ENCODE results near the gene TBL3. TPM values are rescaled to one million over a fixed set of nuclear protein-coding genes. Genes with fewer than 3 reads are reported as not detected.

TBL3 gene
- total and polyA plus RNA-seq, 4 donors: 12.5 to 24.3 (median 14.2) TPM

DNA sequence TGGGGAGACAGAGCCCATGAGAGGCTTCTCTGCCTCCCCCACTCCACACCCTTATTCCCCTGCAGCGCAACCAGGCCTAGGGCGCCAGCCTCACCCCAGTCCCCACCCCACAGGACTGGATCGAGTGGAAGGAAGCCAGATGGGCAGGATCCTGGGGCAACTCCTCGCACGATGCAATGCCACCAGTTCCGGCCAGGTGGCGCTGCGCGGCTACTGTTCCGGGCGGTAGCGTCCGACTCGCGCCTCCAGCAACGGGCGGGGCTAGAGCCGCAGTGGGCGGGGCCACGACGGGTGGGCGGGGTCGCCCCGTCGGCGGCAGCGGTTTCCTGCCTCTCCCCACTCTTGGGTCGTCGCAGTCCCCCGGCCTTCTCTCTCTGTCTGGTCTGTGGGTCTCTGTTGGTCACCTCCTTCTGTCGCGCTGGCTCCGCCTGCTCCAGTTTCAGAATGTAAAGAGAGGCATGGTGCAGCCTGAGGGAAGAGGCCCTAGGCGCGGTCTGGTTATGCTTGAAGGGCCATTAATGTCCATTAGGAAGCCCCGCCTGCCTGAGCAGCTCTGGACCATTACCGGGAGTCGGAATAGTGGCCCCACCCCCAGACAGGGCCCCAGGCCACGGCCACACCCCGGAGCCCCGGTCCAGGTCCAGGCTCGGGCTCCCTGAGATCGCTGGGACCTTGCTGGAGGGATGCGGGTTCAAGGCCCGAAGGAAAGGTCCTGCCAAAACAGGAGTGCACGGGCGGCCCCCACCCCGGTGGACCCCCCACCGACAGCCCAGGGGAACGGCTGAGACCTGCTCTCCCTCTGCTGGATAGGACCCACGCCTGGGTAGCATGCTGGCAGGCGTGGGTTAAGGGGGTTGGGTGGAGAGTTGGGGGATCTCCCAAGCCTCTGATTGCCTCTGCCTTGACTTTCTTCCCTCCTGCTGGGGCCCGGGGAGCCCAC, 51.5 kb downstream of the TBL3 start (continued):
- TF ChIP-seq GABPA (IDR thresholded peaks at IDR 0.05 in 1 of 2, conservative IDR thresholded peaks at IDR 0.05 in 1 of 2) (peak in 1 of 2 donors; percentile 15), HNF4G (IDR thresholded peaks at IDR 0.05) (no peak), HNF4A (conservative IDR thresholded peaks at IDR 0.05) (no peak), NR2F2 (IDR thresholded peaks at IDR 0.05) (no peak), EGR1 (IDR thresholded peaks at IDR 0.05; ENCODE audit: low read depth in 2 of 2) (no peak)
- TF ChIP-seq, protein P1, sequence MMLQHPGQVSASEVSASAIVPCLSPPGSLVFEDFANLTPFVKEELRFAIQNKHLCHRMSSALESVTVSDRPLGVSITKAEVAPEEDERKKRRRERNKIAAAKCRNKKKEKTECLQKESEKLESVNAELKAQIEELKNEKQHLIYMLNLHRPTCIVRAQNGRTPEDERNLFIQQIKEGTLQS (IDR thresholded peaks at IDR 0.05): no peak
- TF ChIP-seq, protein P2, sequence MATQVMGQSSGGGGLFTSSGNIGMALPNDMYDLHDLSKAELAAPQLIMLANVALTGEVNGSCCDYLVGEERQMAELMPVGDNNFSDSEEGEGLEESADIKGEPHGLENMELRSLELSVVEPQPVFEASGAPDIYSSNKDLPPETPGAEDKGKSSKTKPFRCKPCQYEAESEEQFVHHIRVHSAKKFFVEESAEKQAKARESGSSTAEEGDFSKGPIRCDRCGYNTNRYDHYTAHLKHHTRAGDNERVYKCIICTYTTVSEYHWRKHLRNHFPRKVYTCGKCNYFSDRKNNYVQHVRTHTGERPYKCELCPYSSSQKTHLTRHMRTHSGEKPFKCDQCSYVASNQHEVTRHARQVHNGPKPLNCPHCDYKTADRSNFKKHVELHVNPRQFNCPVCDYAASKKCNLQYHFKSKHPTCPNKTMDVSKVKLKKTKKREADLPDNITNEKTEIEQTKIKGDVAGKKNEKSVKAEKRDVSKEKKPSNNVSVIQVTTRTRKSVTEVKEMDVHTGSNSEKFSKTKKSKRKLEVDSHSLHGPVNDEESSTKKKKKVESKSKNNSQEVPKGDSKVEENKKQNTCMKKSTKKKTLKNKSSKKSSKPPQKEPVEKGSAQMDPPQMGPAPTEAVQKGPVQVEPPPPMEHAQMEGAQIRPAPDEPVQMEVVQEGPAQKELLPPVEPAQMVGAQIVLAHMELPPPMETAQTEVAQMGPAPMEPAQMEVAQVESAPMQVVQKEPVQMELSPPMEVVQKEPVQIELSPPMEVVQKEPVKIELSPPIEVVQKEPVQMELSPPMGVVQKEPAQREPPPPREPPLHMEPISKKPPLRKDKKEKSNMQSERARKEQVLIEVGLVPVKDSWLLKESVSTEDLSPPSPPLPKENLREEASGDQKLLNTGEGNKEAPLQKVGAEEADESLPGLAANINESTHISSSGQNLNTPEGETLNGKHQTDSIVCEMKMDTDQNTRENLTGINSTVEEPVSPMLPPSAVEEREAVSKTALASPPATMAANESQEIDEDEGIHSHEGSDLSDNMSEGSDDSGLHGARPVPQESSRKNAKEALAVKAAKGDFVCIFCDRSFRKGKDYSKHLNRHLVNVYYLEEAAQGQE (IDR thresholded peaks at IDR 0.05): no peak

DNA sequence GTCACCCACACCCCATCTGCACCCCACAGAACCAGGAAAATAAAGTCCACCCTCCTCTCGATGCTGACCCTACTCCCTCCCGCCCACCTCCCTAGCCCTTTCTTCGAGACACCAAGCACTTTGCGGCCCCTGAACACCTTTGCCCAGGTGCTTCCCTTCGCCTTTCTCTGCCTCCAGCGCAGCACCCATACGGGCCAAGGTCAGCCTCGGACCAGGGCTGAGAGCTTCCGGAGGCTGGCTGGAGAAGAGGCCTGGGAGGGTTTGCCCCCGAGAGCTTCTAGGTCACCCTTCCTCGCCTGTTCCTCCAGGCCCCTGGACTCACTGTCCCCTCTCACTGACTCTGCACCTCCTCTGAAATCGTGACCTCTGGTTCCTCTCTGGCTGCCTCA, 52.2 kb downstream of the TBL3 start:
- TF ChIP-seq NR2F2 (IDR thresholded peaks at IDR 0.05) (peak; percentile 46), YY1 (IDR thresholded peaks at IDR 0.05) (no peak)
- H3K27me3 ChIP-seq (ENCODE audit: control insufficient read depth in 4 of 4, insufficient read depth in 4 of 4, low read length in 3 of 4): no peaks in the 10 kb centered on the region
- no peaks in the 10 kb centered on the region for H3K36me3 ChIP-seq (ENCODE audit: control insufficient read depth in 4 of 4, insufficient read depth in 3 of 4, low read depth in 1 of 4, low read length in 3 of 4)
- H3K27ac ChIP-seq (ENCODE audit: low read depth in 1 of 2, low read length in 2 of 2): peak overlapping the region; percentile 54 to 61
- peaks cover 30 to 67% (median 49%) of the 10 kb centered on the region in 4 donors for H3K4me1 ChIP-seq (ENCODE audit: control insufficient read depth in 4 of 4, insufficient read depth in 4 of 4, low read length in 3 of 4)
- DNase-seq (ENCODE audit: low spot score): no peak
- WGBS: 88% methylated on average over 12 of the region's 12 CpGs
- H3K4me3 ChIP-seq (ENCODE audit: low read depth in 1 of 3, low read length in 3 of 3): no peak overlapping the region
- no peaks in the 10 kb centered on the region for H3K9me3 ChIP-seq (ENCODE audit: control insufficient read depth in 4 of 4, low read length in 3 of 4)
- no peak overlapping the region for H3K9ac ChIP-seq (ENCODE audit: low read depth in 1 of 2, low read length in 2 of 2)

DNA sequence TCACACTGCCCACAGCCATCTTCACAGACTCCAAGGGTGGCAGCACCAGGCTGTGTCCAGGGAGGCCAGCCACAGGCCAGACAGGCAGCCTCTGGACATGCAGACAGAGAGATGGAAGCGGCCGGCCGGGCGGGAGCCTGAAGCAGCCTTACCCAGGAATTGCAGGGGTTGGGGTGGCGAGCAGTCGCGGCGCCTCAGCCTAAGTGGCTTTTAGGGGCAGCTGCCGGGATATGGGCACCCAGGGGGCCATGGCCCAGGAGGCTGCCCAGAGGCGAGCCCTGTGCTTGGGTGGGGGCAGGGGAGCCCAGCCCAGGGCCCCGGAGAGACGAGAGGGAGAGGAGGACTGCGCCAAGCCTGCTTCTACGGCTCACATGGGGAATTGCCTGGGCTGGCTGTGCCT, 53.4 kb downstream of the TBL3 start:
- WGBS: 96% methylated on average over 14 of the region's 14 CpGs
- H3K4me1 ChIP-seq (ENCODE audit: control insufficient read depth in 4 of 4, insufficient read depth in 4 of 4, low read length in 3 of 4): peaks cover 27 to 70% (median 53%) of the 10 kb centered on the region in 4 donors
- TF ChIP-seq, protein P3, sequence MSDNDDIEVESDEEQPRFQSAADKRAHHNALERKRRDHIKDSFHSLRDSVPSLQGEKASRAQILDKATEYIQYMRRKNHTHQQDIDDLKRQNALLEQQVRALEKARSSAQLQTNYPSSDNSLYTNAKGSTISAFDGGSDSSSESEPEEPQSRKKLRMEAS (IDR thresholded peaks at IDR 0.05): no peak
- no peaks in the 10 kb centered on the region for H3K27me3 ChIP-seq (ENCODE audit: control insufficient read depth in 4 of 4, insufficient read depth in 4 of 4, low read length in 3 of 4)
- no peaks in the 10 kb centered on the region for H3K36me3 ChIP-seq (ENCODE audit: control insufficient read depth in 4 of 4, insufficient read depth in 3 of 4, low read depth in 1 of 4, low read length in 3 of 4)
- H3K9me3 ChIP-seq (ENCODE audit: control insufficient read depth in 4 of 4, low read length in 3 of 4): no peaks in the 10 kb centered on the region
- no peak overlapping the region for H3K9ac ChIP-seq (ENCODE audit: low read depth in 1 of 2, low read length in 2 of 2)
- no peak for DNase-seq (ENCODE audit: low spot score)
- H3K4me3 ChIP-seq (ENCODE audit: low read depth in 1 of 3, low read length in 3 of 3): no peak overlapping the region
- no peak overlapping the region for H3K27ac ChIP-seq (ENCODE audit: low read depth in 1 of 2, low read length in 2 of 2)

DNA sequence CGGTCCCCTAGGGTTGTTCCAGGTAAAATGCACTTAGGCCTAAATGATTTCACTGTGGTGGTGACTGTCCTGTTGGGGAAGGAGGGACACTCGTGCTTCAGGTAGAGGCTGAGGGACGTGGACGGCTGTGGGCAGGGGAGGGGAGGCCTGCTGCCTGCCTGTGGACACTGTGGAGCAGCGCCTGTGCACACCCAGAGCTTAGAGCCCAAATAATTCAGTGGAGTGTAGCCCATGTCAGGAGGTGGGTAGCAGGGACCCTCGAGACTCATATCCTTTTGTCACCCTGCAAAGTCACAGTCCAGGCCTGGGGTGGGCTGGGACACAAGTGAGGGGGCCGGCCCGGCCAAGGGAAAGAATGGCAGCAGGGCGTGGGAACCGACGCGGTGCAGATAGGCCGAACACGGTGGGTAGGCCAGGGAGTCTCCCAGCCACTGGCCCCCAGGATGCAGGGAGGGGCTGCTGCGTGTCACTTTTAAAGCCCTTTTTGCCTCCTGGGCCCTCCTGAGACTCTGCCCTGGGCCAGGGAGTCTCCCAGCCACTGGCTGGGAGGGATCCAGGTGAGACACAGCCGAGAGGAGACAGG, 54.1 kb downstream of the TBL3 start:
- H3K27ac ChIP-seq (ENCODE audit: low read depth in 1 of 2, low read length in 2 of 2): peak overlapping the region; percentile 46 to 49
- no peaks in the 10 kb centered on the region for H3K27me3 ChIP-seq (ENCODE audit: control insufficient read depth in 4 of 4, insufficient read depth in 4 of 4, low read length in 3 of 4)
- no peaks in the 10 kb centered on the region for H3K36me3 ChIP-seq (ENCODE audit: control insufficient read depth in 4 of 4, insufficient read depth in 3 of 4, low read depth in 1 of 4, low read length in 3 of 4)
- H3K4me1 ChIP-seq (ENCODE audit: control insufficient read depth in 4 of 4, insufficient read depth in 4 of 4, low read length in 3 of 4): peaks cover 24 to 70% (median 55%) of the 10 kb centered on the region in 4 donors
- TF ChIP-seq NR2F2 (IDR thresholded peaks at IDR 0.05) (no peak), YY1 (IDR thresholded peaks at IDR 0.05) (no peak), GABPA (IDR thresholded peaks at IDR 0.05 in 1 of 2, conservative IDR thresholded peaks at IDR 0.05 in 1 of 2) (no peak), JUND (IDR thresholded peaks at IDR 0.05) (no peak), HNF4A (conservative IDR thresholded peaks at IDR 0.05) (no peak), TAF1 (conservative IDR thresholded peaks at IDR 0.05) (no peak)
- TF ChIP-seq, protein P4, sequence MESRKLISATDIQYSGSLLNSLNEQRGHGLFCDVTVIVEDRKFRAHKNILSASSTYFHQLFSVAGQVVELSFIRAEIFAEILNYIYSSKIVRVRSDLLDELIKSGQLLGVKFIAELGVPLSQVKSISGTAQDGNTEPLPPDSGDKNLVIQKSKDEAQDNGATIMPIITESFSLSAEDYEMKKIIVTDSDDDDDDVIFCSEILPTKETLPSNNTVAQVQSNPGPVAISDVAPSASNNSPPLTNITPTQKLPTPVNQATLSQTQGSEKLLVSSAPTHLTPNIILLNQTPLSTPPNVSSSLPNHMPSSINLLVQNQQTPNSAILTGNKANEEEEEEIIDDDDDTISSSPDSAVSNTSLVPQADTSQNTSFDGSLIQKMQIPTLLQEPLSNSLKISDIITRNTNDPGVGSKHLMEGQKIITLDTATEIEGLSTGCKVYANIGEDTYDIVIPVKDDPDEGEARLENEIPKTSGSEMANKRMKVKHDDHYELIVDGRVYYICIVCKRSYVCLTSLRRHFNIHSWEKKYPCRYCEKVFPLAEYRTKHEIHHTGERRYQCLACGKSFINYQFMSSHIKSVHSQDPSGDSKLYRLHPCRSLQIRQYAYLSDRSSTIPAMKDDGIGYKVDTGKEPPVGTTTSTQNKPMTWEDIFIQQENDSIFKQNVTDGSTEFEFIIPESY (IDR thresholded peaks at IDR 0.05): no peak
- TF ChIP-seq, protein P2 (IDR thresholded peaks at IDR 0.05): no peak
- no peaks in the 10 kb centered on the region for H3K9me3 ChIP-seq (ENCODE audit: control insufficient read depth in 4 of 4, low read length in 3 of 4)
- 82% methylated on average over 16 of the region's 16 CpGs for WGBS
- H3K4me3 ChIP-seq (ENCODE audit: low read depth in 1 of 3, low read length in 3 of 3): peak overlapping the region in 2 of 3 donors; percentile 46 to 89
- DNase-seq (ENCODE audit: low spot score): no peak
- H3K9ac ChIP-seq (ENCODE audit: low read depth in 1 of 2, low read length in 2 of 2): peak overlapping the region in 1 of 2 donors; percentile 36
